NCI-H510A treated with DMSO at 0.1 percent for 48 hours (cell line): ENCODE measurements around the gene ASB1.
"Not testable (repeated sequence)": the region's sequence is repeated elsewhere in the genome, so short reads cannot be mapped to it uniquely, and the experiment has no call there.

Experiments
- DNase-seq: peaks from one replicate; lab custom pipeline; 2025; lab: John Stamatoyannopoulos, UW

ASB1 gene

GRCh38 chr2:238423561-238424312 lies 3.0 kb upstream of the ASB1 start:
- no peak for DNase-seq

- no peak for DNase-seq
Measured at GRCh38 chr2:238424313-238424700, 2.4 kb upstream of the ASB1 start.

- DNase-seq = peak; percentile 46
Measured at GRCh38 chr2:238425505-238425978, 1.2 kb upstream of the ASB1 start.

- peak; percentile 55 for DNase-seq
Measured at GRCh38 chr2:238425979-238426567, 654 bp upstream of the ASB1 start.

GRCh38 chr2:238427435-238428162 lies 872 bp downstream of the ASB1 start:
- DNase-seq = no peak

GRCh38 chr2:238428866-238429265 lies 2.1 kb downstream of the ASB1 start:
- DNase-seq = no peak

- no peak for DNase-seq
Measured at GRCh38 chr2:238430781-238431180, 4.1 kb downstream of the ASB1 start.

GRCh38 chr2:238431456-238431855 lies 4.7 kb downstream of the ASB1 start:
- DNase-seq = no peak

GRCh38 chr2:238433300-238433915 lies 6.7 kb downstream of the ASB1 start:
- no peak for DNase-seq

- DNase-seq = no peak
Measured at GRCh38 chr2:238433941-238434845, 7.5 kb downstream of the ASB1 start.

- DNase-seq = no peak
Measured at GRCh38 chr2:238434846-238435751, 8.4 kb downstream of the ASB1 start.

GRCh38 chr2:238435752-238436096 lies 9.0 kb downstream of the ASB1 start:
- no peak for DNase-seq

- no peak for DNase-seq
Measured at GRCh38 chr2:238438856-238439849, 12.4 kb downstream of the ASB1 start.

GRCh38 chr2:238439917-238440316 lies 13.2 kb downstream of the ASB1 start:
- DNase-seq = no peak

GRCh38 chr2:238440331-238440730 lies 13.6 kb downstream of the ASB1 start:
- no peak for DNase-seq

GRCh38 chr2:238440767-238441166 lies 14.0 kb downstream of the ASB1 start:
- DNase-seq = no peak

- no peak for DNase-seq
Measured at GRCh38 chr2:238441262-238442114, 14.8 kb downstream of the ASB1 start.

- DNase-seq = not testable (repeated sequence)
Measured at GRCh38 chr2:238442257-238442656, 15.5 kb downstream of the ASB1 start.
